Keratinocyte (primary cell): ENCODE measurements around the gene NCAM2. TPM values are rescaled to one million over a fixed set of nuclear protein-coding genes. Genes with fewer than 3 reads are reported as not detected.

Experiments used
- DNase-seq: peaks from one replicate; pipeline ENCODE4 v3.0.0-alpha.2; 2011; ENCODE audit warnings: low read depth, missing footprints, low spot score
- FAIRE-seq: peaks from 2 replicates; lab custom pipeline; 2011; peaks lifted over from hg19 to GRCh38; lab: Jason Lieb, UNC
- H2AFZ ChIP-seq: 2 replicates; pipeline ENCODE4 v1.6.0; 2012; ENCODE audit warnings: low read length, control low read depth, inconsistent platforms; ENCODE audit not compliant: control insufficient read depth
- H3K27ac ChIP-seq: 2 replicates; pipeline ENCODE4 v1.5.1; 2011; ENCODE audit warnings: low read length; ENCODE audit not compliant: control insufficient read depth, insufficient read depth
- H3K27me3 ChIP-seq: 3 replicates; pipeline ENCODE4 v1.6.0; 2011; ENCODE audit warnings: low read length; ENCODE audit not compliant: control insufficient read depth, insufficient read depth; ENCODE audit errors: extremely low read depth
- H3K36me3 ChIP-seq, 2 experiments: 2 replicates in 1 of 2; 3 replicates in 1 of 2; pipeline ENCODE4 v1.5.1; 2011; ENCODE audit warnings: low read length in 2 of 2, mild to moderate bottlenecking in 1 of 2; ENCODE audit not compliant: control insufficient read depth in 2 of 2, insufficient read depth in 2 of 2; ENCODE audit errors: extremely low read depth in 1 of 2
- H3K4me1 ChIP-seq: 3 replicates; pipeline ENCODE4 v1.5.1; 2011; ENCODE audit warnings: low read length; ENCODE audit not compliant: control insufficient read depth, insufficient read depth; ENCODE audit errors: extremely low read depth
- H3K4me2 ChIP-seq: 3 replicates; pipeline ENCODE4 v1.6.0; 2011; ENCODE audit warnings: low read depth, low read length; ENCODE audit not compliant: control insufficient read depth, insufficient read depth; ENCODE audit errors: extremely low read depth
- H3K4me3 ChIP-seq, 3 experiments: fragments of 200-600 bp in 1 of 3; sonication (generic) in 1 of 3; 2 replicates in 2 of 3; 3 replicates in 1 of 3; pipeline ENCODE4 v1.5.1; 2011 to 2016; ENCODE audit warnings: low read length in 3 of 3, mild to moderate bottlenecking in 3 of 3, control low read depth in 2 of 3, inconsistent platforms in 1 of 3, low read depth in 1 of 3, mixed read lengths in 1 of 3, mixed run types in 1 of 3, moderate library complexity in 1 of 3; ENCODE audit not compliant: control insufficient read depth in 2 of 3, insufficient read depth in 2 of 3; ENCODE audit errors: extremely low read depth in 1 of 3
- H3K79me2 ChIP-seq: 2 replicates; pipeline ENCODE4 v1.6.0; 2012; ENCODE audit warnings: low read length; ENCODE audit not compliant: control insufficient read depth, insufficient read depth
- H3K9ac ChIP-seq: 3 replicates; pipeline ENCODE4 v1.6.0; 2011; ENCODE audit warnings: low read length; ENCODE audit not compliant: control insufficient read depth, insufficient read depth; ENCODE audit errors: extremely low read depth
- H3K9me1 ChIP-seq: 3 replicates; pipeline ENCODE4 v1.6.0; 2011; ENCODE audit warnings: low read length; ENCODE audit not compliant: control insufficient read depth, insufficient read depth; ENCODE audit errors: extremely low read depth
- H3K9me3 ChIP-seq: 2 replicates; pipeline ENCODE4 v1.5.1; 2012; ENCODE audit warnings: low read depth, low read length; ENCODE audit not compliant: control insufficient read depth
- H4K20me1 ChIP-seq: 3 replicates; pipeline ENCODE4 v1.6.0; 2011; ENCODE audit warnings: low read length; ENCODE audit not compliant: control insufficient read depth, insufficient read depth; ENCODE audit errors: extremely low read depth
- EZH2 ChIP-seq: IDR thresholded peaks from one replicate; pipeline ENCODE4 v1.6.1; 2012; ENCODE audit warnings: inconsistent platforms, mild to moderate bottlenecking, low read length, moderate library complexity
- dilution Hi-C: fragments of 300-500 bp; cut with MboI; formaldehyde crosslinking; loops from one replicate; pipeline ENCODE4 v1.7.0; 2020; ENCODE audit warnings: low sequenced_read_pairs; ENCODE audit not compliant: extremely low pct_ligation_motif_present
- polyA plus RNA-seq, 5 experiments: library from polyadenylated mRNA; depleted of rRNA in 3 of 5; stranded (reverse) in 3 of 5; stranded (forward) in 1 of 5; unstranded in 1 of 5; fragments of >200 nt; gene quantifications; 1 replicate in 1 of 5; 2 replicates in 3 of 5; 3 replicates in 1 of 5; pipeline versions ENCODE4 v1.2.1 to v1.2.3, GENCODE V29; 2011 to 2012; ENCODE audit warnings: missing spikeins in 2 of 5, low read depth in 1 of 5, low replicate concordance in 1 of 5
- TF ChIP-seq, protein P1 (sequence below), 3 experiments: IDR thresholded peaks in 1 of 3; conservative IDR thresholded peaks in 1 of 3; optimal IDR thresholded peaks in 1 of 3; 2 replicates in 2 of 3; 3 replicates in 1 of 3; pipeline versions ENCODE3 to v1.5.1; 2011; ENCODE audit warnings: low read length in 3 of 3, mild to moderate bottlenecking in 3 of 3, moderate library complexity in 2 of 3, control low read depth in 1 of 3, inconsistent platforms in 1 of 3; ENCODE audit not compliant: insufficient read depth in 2 of 3; ENCODE audit errors: extremely low read depth in 1 of 3

The NCAM2 gene
- polyA plus RNA-seq, 1 donor (not counting 4 experiments of a cell fraction or from before 2014, with no cell fraction given), result 0.16 TPM

DNA sequence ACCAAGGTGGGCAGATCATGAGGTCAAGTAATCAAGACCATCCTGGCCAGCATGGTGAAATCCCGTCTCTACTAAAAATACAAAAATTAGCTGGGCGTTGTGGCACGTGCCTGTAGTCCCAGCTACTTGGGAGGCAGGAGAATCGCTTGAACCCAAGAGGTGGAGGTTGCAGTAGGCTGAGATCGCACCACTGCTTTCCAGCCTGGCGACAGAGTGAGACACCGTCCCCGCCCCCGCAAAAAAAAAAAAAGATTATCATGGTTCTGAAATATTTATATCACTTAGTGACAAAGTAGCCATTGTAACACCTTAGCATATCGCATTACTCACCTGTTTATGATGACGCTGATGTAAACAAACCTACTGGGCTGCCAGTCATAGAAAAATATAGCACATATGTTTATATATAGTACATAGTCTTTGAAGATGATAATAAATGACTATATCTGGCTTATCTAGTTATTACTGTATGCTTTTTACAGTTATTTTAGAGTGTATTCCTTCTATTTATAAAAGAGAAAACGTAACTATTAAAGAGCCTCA is 160.2 kb downstream of the NCAM2 start:
- Histone ChIP-seq H3K9me1 (no peaks in the 10 kb centered on the region), H3K9ac (no peak overlapping the region), H3K4me1 (no peaks in the 10 kb centered on the region), H3K27me3 (no peaks in the 10 kb centered on the region), H3K36me3 (no peaks in the 10 kb centered on the region), H3K27ac (no peak overlapping the region), H3K79me2 (no peaks in the 10 kb centered on the region), H3K4me2 (no peak overlapping the region), H3K4me3 (no peak overlapping the region), H3K9me3 (no peaks in the 10 kb centered on the region), H4K20me1 (no peaks in the 10 kb centered on the region), H2AFZ (no peak overlapping the region)
- TF ChIP-seq EZH2, result no peak
- TF ChIP-seq, protein P1, sequence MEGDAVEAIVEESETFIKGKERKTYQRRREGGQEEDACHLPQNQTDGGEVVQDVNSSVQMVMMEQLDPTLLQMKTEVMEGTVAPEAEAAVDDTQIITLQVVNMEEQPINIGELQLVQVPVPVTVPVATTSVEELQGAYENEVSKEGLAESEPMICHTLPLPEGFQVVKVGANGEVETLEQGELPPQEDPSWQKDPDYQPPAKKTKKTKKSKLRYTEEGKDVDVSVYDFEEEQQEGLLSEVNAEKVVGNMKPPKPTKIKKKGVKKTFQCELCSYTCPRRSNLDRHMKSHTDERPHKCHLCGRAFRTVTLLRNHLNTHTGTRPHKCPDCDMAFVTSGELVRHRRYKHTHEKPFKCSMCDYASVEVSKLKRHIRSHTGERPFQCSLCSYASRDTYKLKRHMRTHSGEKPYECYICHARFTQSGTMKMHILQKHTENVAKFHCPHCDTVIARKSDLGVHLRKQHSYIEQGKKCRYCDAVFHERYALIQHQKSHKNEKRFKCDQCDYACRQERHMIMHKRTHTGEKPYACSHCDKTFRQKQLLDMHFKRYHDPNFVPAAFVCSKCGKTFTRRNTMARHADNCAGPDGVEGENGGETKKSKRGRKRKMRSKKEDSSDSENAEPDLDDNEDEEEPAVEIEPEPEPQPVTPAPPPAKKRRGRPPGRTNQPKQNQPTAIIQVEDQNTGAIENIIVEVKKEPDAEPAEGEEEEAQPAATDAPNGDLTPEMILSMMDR (optimal IDR thresholded peaks at IDR 0.05 in 1 of 3, IDR thresholded peaks at IDR 0.05 in 1 of 3, conservative IDR thresholded peaks at IDR 0.05 in 1 of 3; ENCODE audit: extremely low read depth in 1 of 3, insufficient read depth in 2 of 3, low read length in 3 of 3), result no peak
- DNase-seq, result no peak
- dilution Hi-C loops, result no loop called here
- no peak for FAIRE-seq

DNA sequence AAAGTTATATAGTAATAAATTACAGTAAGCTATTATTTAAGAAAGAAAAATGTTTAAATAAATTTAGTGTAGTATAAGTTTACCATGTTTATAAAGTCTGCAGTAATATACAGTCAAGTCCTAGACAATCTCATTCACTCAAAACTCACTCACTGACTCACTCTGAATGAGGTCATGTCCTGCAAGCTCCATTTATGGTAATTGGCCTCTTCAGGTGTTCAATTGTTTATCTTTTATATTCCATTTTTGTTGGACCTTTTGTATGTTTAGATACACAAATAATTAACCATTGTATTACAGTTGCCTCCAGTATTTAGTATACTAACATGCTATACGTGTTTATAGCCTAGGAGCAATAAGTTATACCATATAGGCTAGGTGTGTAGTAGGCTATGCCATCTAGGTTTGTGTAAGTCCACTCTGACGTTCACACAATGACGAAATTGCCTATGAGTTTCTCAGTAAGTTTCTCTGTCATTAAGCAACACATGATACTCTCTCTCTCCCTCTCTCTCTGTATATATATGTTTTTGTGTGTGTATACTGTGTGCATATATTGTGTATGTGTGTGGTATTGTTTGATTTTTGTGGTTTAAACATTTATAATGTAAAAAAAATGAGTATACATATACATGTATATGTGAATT is 161.2 kb downstream of the NCAM2 start:
- no peak for FAIRE-seq
- no peaks in the 10 kb centered on the region for H3K36me3 ChIP-seq
- H3K4me1 ChIP-seq, result no peaks in the 10 kb centered on the region
- no peak overlapping the region for H3K4me2 ChIP-seq
- no peaks in the 10 kb centered on the region for H3K79me2 ChIP-seq
- dilution Hi-C loops, result no loop called here
- DNase-seq, result no peak
- no peak overlapping the region for H3K9ac ChIP-seq
- H3K9me3 ChIP-seq, result no peaks in the 10 kb centered on the region
- no peak overlapping the region for H3K4me3 ChIP-seq
- no peak overlapping the region for H3K27ac ChIP-seq
- no peaks in the 10 kb centered on the region for H3K9me1 ChIP-seq
- H3K27me3 ChIP-seq, result no peaks in the 10 kb centered on the region
- no peak for TF ChIP-seq EZH2
- TF ChIP-seq, protein P1 (optimal IDR thresholded peaks at IDR 0.05 in 1 of 3, IDR thresholded peaks at IDR 0.05 in 1 of 3, conservative IDR thresholded peaks at IDR 0.05 in 1 of 3; ENCODE audit: extremely low read depth in 1 of 3, insufficient read depth in 2 of 3, low read length in 3 of 3), result no peak
- H4K20me1 ChIP-seq, result no peaks in the 10 kb centered on the region
- H2AFZ ChIP-seq, result no peak overlapping the region
